Stimulated activated CD8-positive, alpha-beta memory T cell treated with anti-CD3 and anti-CD28 coated beads, Interleukin-15, amount 100 ng/mL, for 48 hours (primary cell): Measurements from ENCODE around the gene CRISPLD2.
"Not testable (repeated sequence)": the region's sequence is repeated elsewhere in the genome, so short reads cannot be mapped to it uniquely, and the experiment has no call there.

Experiments
- DNase-seq, 2 donors: peaks; one replicate each; pipeline ENCODE4 v3.0.0-alpha.2; 2020; ENCODE audit warnings: low read depth in 2 of 2

CRISPLD2 gene

GRCh38 chr16:84839956-84840355, 20.2 kb downstream of the CRISPLD2 start:
- no peak for DNase-seq

- no peak for DNase-seq
These were observed 21.2 kb downstream of the CRISPLD2 start for GRCh38 chr16:84840687-84841627.

- DNase-seq: no peak
These were observed 22.1 kb downstream of the CRISPLD2 start for GRCh38 chr16:84841787-84842300.

- DNase-seq: no peak
These were observed 22.8 kb downstream of the CRISPLD2 start for GRCh38 chr16:84842516-84843148.

GRCh38 chr16:84843149-84844048, 23.6 kb downstream of the CRISPLD2 start:
- DNase-seq: no peak

GRCh38 chr16:84844049-84844350, 24.2 kb downstream of the CRISPLD2 start:
- no peak for DNase-seq

GRCh38 chr16:84844559-84845495, 25.0 kb downstream of the CRISPLD2 start:
- no peak for DNase-seq

- no peak for DNase-seq
These were observed 25.8 kb downstream of the CRISPLD2 start for GRCh38 chr16:84845496-84846002.

GRCh38 chr16:84847564-84848355, 28.0 kb downstream of the CRISPLD2 start:
- DNase-seq: no peak

GRCh38 chr16:84848986-84849634, 29.3 kb downstream of the CRISPLD2 start:
- DNase-seq: no peak

GRCh38 chr16:84849751-84850150, 30.0 kb downstream of the CRISPLD2 start:
- no peak for DNase-seq

GRCh38 chr16:84850714-84851113, 30.9 kb downstream of the CRISPLD2 start:
- no peak for DNase-seq

- DNase-seq: no peak
These were observed 31.7 kb downstream of the CRISPLD2 start for GRCh38 chr16:84851192-84852127.

GRCh38 chr16:84853534-84853933, 33.7 kb downstream of the CRISPLD2 start:
- DNase-seq: no peak

- DNase-seq: no peak
These were observed 35.0 kb downstream of the CRISPLD2 start for GRCh38 chr16:84854759-84855158.

- not testable (repeated sequence) for DNase-seq
These were observed 35.8 kb downstream of the CRISPLD2 start for GRCh38 chr16:84855435-84856202.

GRCh38 chr16:84856203-84856581, 36.4 kb downstream of the CRISPLD2 start:
- DNase-seq: not testable (repeated sequence)
